ENCODE results near the gene SPTLC2.
"Not testable (repeated sequence)": the region's sequence is repeated elsewhere in the genome, so short reads cannot be mapped to it uniquely, and the experiment has no call there.

SPTLC2 gene

DNA sequence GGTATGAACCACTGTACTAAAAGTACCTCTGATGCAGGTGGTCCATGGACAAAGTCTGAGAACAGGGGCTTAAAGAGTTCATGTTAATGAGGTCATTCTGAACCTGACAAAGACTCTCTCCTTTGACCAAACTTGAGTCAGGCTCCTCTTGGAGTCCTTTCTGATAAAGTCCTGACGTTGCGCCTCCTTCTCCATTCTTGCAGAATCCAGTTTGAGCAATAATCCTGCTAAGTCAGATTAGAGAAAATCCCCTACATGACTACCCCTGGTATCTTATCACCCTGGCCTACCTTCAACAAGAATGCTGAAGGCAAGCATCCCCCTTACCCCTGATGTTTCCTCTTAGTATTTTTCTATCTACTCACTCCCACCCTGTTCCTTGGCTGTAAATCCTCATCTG is 71.9 kb downstream of the SPTLC2 start:
- DNase-seq: no peak

DNA sequence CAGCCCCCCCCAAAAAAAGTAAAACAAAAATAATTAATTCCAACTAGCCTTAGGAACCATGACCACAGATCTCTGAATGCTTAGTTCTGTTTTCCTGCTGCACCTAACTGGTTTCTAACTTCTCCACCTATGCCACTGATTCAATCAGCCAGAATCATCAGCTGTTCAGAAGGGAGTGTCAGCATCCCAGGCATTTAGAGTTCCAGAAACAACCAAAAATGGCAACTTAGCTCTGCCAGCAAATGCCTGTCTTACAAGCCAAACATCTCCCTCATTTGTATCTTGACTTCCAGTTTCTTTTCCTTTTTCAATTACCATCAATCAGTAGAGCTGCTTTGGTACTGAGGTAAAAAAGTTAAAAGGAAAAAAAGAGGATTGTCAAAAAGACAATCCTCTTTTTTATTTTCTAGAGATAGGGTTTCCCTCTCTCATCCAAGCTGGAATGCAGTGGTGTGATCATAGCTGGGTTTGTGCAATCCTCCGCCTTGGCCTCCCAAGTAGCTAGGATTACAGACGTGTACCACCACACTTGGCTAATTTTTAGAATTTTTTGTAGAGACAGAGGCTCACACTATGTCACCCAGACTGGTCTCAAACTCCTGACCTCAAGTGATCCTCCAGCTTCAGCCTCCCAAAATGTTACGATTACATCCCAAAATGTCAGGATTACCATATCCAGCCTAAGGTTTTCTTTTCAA is 72.7 kb downstream of the SPTLC2 start:
- no peak for DNase-seq

DNA sequence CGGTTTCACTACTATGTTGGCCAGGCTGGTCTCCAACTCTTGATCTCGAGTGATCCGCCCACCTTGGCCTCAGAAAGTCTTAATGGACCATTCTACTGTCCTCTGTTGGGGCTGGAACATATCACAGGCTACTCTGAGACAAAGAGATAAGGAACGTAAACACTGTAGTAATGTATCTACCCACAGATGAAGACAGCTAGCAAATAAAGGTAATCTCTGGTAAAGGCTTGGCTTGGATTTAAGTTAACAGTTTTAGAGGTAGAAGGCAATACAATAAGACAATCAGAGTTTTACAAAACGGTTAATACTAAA is 73.2 kb downstream of the SPTLC2 start:
- no peak for DNase-seq

DNA sequence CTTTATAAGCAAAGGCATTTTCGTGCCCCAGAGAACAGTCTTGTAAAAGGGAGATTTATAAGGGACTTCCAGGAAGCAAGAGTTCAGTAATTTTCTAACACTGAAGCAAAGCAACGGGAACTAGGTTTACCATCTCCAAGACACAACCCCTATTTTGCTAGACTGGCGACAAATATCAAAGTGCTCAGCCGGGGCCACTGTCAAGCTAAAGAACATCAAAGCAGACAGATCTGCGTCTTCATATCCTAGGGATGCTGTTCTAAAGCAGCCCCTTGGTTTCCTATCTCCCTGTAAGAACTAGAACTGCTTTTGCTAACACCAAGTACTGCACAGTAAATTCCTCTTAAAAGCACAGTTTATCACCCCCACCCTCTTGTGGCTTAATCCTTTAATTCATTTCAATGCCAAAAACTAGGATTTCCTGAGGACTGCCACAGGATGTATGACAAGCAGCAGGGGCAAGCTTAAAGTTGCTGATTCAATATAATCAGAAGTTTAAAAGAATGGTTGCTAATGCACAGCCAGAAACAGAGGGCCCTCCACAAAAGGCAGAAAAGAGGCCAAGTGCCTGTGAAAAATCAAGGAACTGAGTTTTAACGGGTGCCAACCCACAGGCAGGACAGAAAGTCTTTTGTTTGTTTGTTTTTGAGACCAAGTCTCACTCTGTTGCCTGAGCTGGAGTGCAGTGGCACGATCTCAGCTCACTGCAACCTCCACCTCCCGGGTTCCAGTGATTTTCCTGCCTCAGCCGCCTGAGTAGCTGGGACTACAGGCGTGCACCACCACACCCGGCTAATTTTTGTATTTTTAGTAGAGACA is 73.8 kb downstream of the SPTLC2 start:
- DNase-seq: no peak

DNA sequence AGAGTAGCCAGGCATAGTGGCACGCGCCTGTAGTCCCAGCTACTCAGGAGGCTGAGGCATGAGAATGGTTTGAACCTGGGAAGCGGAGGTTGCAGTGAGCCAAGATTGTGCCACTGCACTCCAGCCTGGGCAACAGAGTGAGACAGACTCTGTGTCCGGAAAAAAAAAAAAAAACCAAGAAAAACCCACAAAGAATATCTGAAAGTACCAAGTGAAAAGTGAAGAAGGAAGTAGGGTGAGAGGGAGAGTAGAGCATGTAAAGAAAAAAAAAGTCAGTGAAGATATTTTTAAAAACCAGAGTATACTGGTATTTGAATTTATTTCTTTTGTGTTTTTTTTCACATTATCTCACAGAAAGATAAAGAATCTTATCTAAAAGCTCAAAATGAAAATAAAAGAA is 74.5 kb downstream of the SPTLC2 start:
- DNase-seq: no peak

DNA sequence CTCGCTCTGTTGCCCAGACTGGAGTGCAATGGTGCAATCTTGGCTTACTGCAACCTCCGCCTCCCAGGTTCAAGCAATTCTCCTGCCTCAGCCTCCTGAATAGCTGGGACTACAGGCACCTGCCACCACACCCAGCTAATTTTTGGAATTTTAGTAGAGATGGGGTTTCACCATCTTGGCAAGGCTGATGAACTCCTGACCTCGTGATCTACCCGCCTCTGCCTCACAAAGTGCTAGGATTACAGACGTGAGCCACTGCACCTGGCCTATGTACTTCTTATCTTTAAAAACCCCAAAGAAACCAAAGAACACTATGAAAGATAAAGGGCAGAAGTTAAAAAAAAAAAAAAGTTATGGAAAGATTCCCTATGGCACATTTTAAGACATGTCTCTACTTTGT is 79.5 kb downstream of the SPTLC2 start:
- not testable (repeated sequence) for DNase-seq

DNA sequence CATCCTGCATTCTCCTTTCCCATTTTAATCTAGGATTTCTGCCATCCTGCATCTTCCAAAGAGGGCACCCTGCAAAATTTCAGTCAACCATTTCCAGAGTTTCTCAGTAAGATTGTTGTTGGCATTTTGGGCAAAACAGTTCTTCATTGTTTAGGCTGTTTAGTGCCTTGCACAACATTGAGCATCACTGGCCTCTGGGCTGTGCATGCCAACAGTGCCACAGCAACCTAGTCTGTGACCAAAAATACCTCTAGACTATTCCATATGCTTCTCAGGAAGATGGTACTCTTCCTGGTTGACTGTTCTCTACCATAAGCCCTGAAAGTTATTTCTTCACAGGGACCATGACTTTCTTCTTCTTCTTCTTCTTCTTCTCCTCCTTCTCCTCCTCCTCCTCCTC is 85.4 kb downstream of the SPTLC2 start:
- DNase-seq: no peak

DNA sequence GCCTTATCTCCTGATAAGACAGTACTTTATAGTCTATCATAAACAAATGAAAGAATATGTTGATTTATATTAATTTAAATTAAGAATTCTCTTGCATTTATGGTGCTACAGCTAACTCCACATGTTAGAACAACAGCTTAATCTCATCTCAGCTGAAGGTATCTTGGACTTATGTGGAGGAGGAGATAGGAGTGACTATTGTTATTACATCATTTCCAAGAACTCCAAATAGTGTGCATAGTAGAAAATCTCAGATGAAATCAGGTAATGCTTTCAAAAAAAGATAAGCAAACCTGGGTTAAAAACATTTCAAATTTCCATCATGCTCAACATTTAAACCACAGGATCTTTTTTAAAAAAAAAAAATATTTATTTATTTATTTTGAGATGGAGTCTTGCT is 86.5 kb downstream of the SPTLC2 start:
- no peak for DNase-seq

DNA sequence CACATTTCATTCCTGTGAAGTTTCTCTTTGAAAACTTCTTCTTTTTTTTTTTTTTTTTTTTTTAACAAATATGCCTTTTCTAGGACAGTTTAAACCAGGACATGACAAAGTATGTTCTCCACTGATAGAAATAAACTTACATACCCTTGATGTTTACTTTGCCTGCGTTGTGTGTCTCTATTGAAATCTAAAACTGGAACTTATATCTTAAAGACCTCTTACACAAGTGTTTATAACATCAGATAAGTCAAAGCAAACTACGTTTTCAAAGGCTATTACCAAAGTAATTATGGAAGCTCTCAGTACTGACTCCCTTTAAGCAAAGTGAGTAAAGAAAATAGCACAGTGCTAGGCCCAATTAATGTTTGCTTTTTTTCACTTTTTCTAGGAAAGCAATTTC is 87.2 kb downstream of the SPTLC2 start:
- no peak for DNase-seq

DNA sequence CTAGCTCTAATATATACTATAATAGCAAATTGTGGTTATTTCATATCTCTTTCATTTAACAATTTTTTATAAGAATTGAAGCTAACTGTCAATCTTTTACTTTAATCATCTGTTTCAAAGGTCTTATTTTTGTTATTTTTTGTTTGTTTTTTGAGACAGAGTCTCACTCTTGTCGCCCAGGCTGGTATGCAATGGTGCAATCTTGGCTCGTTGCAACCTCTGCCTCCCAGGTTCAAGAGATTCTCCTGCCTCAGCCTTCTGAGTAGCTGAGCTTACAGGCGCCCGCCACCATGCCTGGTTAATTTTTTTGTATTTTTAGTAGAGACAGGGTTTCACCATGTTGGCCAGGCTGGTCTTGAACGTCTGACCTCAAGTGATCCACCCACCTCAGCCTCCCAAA is 87.7 kb downstream of the SPTLC2 start:
- not testable (repeated sequence) for DNase-seq

DNA sequence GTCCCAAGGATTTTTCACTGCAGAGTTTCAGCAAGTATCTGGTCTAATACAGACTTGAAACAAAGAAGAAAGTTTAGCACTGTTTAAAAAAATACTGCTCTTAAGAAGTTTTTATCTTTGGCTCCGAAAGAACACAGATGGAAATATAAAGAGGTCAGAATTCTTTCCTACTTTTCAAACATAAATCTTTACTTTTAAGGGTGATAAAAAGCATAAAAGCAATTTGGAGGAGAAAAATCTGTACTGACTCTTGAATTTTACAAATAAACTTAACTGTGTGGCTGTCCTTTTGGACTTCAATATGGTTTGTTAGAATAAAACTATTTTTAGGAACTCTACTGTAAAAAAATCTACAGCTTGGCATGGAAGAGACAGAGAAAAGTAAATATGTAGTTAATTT is 90.2 kb downstream of the SPTLC2 start:
- no peak for DNase-seq

DNA sequence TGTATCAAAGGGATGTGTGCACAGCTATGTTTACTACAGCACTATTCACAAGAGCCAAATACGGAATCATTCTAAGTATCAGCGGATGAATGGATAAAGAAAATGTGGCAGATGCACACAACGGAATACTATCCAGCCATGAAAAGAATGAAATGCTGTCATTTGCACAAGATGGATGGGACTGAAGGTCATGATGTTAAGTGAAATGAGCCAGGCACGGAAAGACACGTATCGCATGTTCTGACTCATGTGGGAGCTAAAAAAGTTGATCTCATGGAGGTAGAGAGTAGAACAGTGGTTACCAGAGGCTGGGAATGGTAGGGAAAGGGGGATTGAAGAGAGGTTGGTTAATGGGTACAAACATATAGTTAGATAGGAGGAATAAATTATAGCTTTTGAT is 91.9 kb downstream of the SPTLC2 start:
- no peak for DNase-seq

DNA sequence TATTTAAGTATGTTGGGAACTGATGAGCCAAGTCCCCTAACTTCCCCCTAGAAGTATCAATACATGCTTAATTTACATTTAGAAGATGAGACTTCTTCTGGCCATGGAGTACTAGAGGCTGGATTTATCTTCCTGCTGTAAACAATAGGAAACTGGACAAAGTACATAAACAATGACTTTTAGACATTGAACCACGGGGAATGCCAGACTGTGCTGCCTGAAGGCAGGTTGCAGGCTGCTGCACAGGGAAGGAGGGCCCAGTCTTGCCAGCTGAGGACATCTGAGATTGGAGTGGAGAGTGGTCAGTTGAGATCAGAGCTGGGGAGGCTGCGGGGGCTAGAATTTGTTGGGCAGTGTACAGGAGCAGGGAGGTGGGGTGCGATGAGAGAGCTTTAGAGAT is 93.3 kb downstream of the SPTLC2 start:
- no peak for DNase-seq

DNA sequence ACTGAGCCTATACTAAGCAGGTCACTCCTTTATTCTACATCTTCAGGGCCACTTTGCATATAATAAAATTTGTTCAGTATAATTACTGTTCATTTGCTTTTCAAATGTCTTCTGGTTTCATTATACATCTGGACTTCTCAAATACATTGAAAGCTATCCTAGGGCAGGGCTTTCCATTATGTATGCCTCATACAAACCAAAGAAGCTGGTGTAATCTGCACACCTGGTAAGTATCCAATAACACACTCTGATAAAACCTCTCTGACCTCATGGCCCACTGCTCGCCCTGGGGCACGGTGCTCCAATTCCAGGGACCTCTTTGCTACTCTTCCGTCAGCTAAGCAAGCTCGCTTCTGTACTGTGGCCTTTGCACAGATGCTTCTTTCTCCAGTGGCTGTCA is 95.9 kb downstream of the SPTLC2 start:
- no peak for DNase-seq

DNA sequence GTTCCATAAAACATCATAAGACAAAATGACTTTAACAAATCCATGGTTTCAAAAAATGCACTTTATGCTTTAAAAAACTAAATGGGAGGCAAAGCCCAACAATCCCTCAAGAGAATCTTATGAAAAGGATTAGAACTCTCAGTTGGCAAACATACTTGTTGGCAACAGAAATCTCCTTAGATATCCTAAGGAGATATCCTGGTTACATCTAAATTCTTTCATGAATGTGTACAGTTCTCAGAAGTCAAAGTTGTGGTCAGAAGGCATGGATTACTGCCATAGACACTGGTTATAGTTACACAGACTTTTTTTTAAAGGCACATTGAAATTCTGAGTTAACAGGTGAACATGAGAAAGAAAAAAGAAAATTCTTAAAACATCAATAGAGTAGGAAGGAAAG is 100.3 kb downstream of the SPTLC2 start:
- DNase-seq: no peak

DNA sequence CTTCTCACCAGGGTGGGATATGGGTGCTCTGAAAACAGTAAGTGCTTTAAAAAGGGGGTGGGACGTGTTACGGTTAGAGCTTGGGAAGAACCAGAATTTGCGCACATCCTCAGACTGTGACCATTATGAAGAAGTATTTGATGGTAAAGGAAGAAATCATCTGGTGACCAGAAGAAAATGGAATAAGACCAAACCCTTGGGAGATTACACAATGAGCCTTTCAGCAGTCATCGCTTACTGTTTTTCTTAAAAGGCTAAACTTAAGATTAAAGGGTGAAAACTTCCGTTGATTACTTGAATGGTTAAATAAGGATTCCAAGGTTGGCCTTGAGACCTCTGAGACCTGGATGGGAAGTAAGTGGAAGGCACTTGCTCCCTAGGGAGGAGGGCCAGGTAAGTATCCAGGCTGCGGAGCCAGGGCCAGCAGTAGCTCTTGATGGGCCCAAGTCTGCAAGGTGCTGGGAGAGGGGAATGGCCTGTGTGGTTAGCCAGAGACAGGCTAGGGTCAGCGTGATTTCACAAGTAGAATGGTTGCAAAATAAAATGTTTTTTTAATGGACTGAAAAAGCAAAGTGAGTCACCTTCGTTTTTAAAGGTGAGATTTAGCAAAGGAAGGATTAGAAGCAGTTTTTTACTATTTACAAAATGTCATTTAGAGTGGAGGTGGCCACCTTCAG is 104.8 kb downstream of the SPTLC2 start:
- no peak for DNase-seq

DNA sequence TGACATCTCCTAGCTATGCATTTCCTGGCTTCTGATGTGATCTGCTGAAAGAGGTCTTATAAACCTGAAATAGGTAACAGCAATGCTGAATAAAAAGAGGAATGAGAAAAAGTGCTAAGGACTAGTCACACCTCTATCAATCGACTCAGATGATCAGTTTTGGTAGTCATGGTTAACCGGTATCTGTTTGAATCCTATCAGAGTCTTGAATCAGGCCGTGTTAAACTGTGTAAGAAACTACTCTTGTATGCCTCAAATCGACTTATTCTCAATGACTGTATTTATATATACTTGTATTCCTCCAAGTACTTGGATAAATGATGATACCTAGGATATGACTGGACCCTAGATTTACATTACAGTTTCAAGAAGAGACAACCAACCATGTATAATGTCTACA is 107.1 kb downstream of the SPTLC2 start:
- DNase-seq: no peak

DNA sequence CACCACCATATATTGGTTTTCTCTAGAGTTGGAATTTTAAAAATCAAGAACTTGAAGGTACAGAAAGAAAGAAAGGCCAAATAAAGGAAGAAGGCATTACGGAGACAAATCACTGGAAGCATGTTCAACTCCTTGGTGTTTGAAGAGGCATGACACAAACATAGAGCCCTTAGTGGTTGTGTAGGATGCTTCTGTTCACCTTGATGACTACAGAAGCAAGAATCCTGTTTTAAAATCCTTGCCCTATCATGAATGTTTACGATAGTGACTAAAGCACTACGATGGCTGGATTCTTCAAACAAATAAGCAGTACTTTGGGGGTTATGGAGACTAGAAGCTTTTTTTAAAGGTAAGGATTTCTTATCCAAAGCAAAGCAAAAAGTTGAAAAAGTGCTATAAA is 107.6 kb downstream of the SPTLC2 start:
- DNase-seq: no peak

DNA sequence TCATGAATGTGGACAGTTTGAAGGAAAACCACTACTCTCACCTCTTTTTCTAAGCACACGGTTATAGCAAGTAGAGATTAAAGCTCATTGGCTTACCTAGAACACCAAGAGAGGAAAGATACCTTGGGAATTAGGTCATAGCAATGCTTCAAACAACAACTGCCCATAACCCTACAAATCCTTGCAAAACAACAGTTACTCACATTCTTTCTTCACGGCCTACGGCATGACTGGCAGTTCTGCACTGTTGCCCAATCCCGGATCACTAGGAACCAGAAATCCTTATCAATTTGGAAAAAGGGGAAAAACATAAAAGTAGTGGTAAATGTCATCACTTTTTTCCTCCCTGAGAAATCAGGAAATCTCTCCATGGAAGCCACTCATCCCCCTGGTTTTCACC is 108.2 kb downstream of the SPTLC2 start:
- no peak for DNase-seq

DNA sequence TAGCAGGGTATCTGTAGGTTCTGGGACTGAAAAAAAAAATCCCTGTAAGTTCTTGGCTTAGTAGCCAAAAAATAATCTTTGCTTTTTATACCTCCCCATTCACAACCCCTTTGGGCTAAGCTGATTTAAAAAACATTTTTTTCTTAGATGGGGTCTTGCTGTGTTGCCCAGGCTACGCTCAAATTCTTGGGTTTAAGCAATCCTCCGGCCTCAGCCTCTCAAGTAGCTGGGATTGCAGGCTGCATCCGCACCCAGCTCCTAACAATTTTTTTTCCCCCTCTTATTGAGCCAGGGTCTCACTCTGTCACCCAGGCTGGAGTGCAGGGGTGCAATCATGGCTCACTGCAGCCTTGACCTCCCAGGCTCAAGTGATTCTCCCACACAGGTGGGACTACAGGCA is 108.7 kb downstream of the SPTLC2 start:
- DNase-seq: no peak

DNA sequence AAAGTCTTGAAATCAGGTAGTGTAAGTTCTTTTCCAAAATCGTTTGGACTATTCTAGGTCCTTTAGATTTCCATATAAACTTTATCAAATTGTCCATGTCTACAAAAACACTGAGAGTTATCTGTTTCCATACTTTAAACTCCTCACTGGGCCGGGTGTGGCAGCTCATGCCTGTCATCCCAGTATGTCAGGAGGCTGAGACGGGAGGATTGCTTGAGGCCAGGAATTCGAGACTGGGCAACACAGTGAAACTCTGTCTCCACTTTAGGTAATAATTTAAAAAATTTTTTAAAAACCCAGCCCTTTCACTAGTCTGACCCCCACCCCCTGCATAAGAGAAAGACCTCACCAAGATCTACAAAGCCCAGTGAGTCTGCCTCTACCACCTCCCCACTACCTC is 111.4 kb downstream of the SPTLC2 start:
- DNase-seq: no peak

DNA sequence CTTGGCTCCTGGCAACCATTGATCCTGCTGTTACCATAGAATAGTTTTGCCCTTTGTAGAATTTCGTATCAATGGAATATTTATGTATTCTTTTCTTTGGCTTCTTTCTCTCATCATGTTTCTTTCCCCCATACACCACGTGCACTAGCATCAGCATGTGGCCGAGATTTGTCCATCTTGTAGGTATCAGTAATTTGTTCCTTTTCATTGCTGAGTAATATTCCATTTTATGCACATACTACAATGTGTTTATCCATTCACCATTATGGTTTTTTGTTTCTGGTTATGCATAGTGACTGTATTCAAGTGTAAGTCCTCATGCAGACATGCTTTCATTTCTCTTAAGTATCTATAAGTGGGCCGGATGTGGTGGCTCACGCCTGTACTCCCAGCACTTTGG is 113.3 kb downstream of the SPTLC2 start:
- no peak for DNase-seq

DNA sequence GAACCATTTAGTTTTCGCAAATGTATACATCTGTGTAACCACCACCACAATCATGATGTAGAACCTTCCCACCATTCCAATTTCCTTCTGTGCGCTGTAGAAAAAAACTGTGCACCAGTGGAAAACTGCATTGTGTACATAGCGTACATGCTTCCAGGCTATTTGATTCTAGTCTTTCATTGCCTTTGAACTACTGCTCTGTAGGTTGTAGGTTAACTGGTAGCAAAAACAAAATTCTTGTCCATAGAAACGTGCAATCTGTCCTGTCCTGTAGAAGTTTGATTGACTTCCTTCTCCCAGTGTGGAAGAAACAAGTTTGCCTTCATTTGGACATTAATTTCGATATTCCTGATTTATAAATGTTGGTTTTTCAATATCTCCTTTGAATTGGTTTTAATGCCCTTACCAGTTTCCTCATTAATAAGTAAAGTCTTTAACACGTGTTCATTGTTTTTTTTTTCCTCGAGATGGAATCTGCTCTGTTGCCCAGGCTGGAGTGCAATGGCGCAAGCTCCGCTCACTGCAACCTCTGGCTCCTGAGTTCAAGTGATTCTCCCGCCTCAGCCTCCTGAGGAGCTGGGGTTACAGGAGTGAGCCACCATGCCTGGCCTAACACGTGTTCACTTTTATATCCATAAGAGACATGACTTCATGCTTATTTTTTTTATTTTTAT is 114.2 kb downstream of the SPTLC2 start:
- DNase-seq: no peak
